Left ventricle myocardium inferior (tissue), 1 donor: Measurements from ENCODE around the gene TSC22D1. TPM values are rescaled to one million over a fixed set of nuclear protein-coding genes. Genes with fewer than 3 reads are reported as not detected.

ENCODE experiments used
- DNase-seq: peaks from one replicate; pipeline ENCODE4 v3.0.0-alpha.2; 2020
- H3K27ac ChIP-seq: fragments of 200-600 bp; replicated peaks from 2 replicates; pipeline ENCODE4 v1.8.0; 2021
- H3K27me3 ChIP-seq: fragments of 200-600 bp; 2 replicates; pipeline ENCODE4 v1.8.0; 2021; ENCODE audit warnings: low read depth
- H3K36me3 ChIP-seq: fragments of 200-600 bp; 2 replicates; pipeline ENCODE4 v1.8.0; 2021
- H3K4me1 ChIP-seq: fragments of 200-600 bp; 2 replicates; pipeline ENCODE4 v1.8.0; 2021
- H3K4me3 ChIP-seq: fragments of 200-600 bp; 2 replicates; pipeline ENCODE4 v1.8.0; 2021; ENCODE audit warnings: mild to moderate bottlenecking, moderate library complexity
- H3K9me3 ChIP-seq: fragments of 200-600 bp; replicated peaks from 2 replicates; pipeline ENCODE4 v1.8.0; 2021
- intact Hi-C: fragments of 100-400 bp; cut with micrococcal nuclease; formaldehyde crosslinking; loops from one replicate; pipeline ENCODE4 v1.11.0; 2022
- total RNA-seq: library from RNA; stranded (reverse); fragmentation: NEBNext Ultra II Directional; extraction: Animal tissue kit (Norgen Biotek cat#: 25700); gene quantifications from one replicate; pipeline ENCODE4 v1.2.1, GENCODE V29; 2021
- TF ChIP-seq, protein P1 (sequence below): fragments of 200-600 bp; IDR thresholded peaks from 2 replicates; pipeline ENCODE4 v1.8.0; 2021; ENCODE audit warnings: antibody characterized with exemption, mild to moderate bottlenecking, borderline replicate concordance
- donor health status: DM: no; HTN: yes; CAD: no; lungs with severe emphysema.

TSC22D1 gene
- total RNA-seq, 1 donor from 2014 or later = 158 TPM

GRCh38 chr13:44410328-44410859 lies 165.7 kb downstream of the TSC22D1 start:
- no peak overlapping the region for H3K4me3 ChIP-seq
- TF ChIP-seq, protein P1, sequence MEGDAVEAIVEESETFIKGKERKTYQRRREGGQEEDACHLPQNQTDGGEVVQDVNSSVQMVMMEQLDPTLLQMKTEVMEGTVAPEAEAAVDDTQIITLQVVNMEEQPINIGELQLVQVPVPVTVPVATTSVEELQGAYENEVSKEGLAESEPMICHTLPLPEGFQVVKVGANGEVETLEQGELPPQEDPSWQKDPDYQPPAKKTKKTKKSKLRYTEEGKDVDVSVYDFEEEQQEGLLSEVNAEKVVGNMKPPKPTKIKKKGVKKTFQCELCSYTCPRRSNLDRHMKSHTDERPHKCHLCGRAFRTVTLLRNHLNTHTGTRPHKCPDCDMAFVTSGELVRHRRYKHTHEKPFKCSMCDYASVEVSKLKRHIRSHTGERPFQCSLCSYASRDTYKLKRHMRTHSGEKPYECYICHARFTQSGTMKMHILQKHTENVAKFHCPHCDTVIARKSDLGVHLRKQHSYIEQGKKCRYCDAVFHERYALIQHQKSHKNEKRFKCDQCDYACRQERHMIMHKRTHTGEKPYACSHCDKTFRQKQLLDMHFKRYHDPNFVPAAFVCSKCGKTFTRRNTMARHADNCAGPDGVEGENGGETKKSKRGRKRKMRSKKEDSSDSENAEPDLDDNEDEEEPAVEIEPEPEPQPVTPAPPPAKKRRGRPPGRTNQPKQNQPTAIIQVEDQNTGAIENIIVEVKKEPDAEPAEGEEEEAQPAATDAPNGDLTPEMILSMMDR = no peak
- intact Hi-C loops = no loop called here
- no peaks in the 10 kb centered on the region for H3K27me3 ChIP-seq
- H3K9me3 ChIP-seq = no peaks in the 10 kb centered on the region
- H3K4me1 ChIP-seq = peaks cover 4% of the 10 kb centered on the region
- H3K27ac ChIP-seq = no peak overlapping the region
- H3K36me3 ChIP-seq = no peaks in the 10 kb centered on the region
- no peak for DNase-seq

- Histone ChIP-seq H3K27me3 (no peaks in the 10 kb centered on the region), H3K4me3 (no peak overlapping the region), H3K36me3 (no peaks in the 10 kb centered on the region), H3K9me3 (no peaks in the 10 kb centered on the region), H3K4me1 (peaks cover 4% of the 10 kb centered on the region), H3K27ac (no peak overlapping the region)
- TF ChIP-seq, protein P1 = no peak
- DNase-seq = no peak
- intact Hi-C loops = no loop called here
These were observed 166.5 kb downstream of the TSC22D1 start for GRCh38 chr13:44409595-44409994.

- no peak overlapping the region for H3K4me3 ChIP-seq
- TF ChIP-seq, protein P1 = no peak
- intact Hi-C loops = no loop called here
- no peaks in the 10 kb centered on the region for H3K27me3 ChIP-seq
- H3K9me3 ChIP-seq = no peaks in the 10 kb centered on the region
- H3K4me1 ChIP-seq = peaks cover 7% of the 10 kb centered on the region
- no peak overlapping the region for H3K27ac ChIP-seq
- H3K36me3 ChIP-seq = no peaks in the 10 kb centered on the region
- no peak for DNase-seq
These were observed 168.2 kb downstream of the TSC22D1 start for GRCh38 chr13:44407891-44408290.

DNA sequence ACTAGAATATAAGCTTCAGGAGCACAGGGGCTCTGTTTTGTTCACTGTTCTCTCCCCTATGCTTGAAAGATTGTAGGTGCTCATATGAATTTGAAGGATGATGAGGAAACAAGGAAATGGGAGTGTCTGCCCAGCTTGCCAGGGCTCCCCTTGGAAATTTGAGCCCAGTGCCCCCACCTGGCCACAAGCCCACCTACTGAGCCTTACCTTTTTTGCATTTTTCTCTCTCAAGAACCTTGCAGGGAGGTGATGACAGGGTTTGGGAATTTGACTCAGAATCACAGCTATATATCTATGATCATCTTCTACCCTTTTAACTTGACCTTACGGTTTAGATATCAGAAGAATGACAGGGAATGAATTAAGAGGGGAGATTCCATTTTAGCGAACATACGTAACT lies 168.8 kb downstream of the TSC22D1 start:
- Histone ChIP-seq H3K27ac (no peak overlapping the region), H3K27me3 (no peaks in the 10 kb centered on the region), H3K9me3 (no peaks in the 10 kb centered on the region), H3K4me3 (no peak overlapping the region), H3K4me1 (peaks cover 7% of the 10 kb centered on the region), H3K36me3 (no peaks in the 10 kb centered on the region)
- TF ChIP-seq, protein P1 = no peak
- no peak for DNase-seq
- intact Hi-C loops = no loop called here

GRCh38 chr13:44406617-44407016 lies 169.5 kb downstream of the TSC22D1 start:
- no peaks in the 10 kb centered on the region for H3K27me3 ChIP-seq
- intact Hi-C loops = no loop called here

More at GRCh38 chr13:44406617-44407016, 169.5 kb downstream of the TSC22D1 start:
- Histone ChIP-seq H3K27ac (no peak overlapping the region), H3K4me3 (no peak overlapping the region), H3K36me3 (no peaks in the 10 kb centered on the region), H3K9me3 (no peaks in the 10 kb centered on the region), H3K4me1 (peaks cover 7% of the 10 kb centered on the region)
- no peak for DNase-seq
- TF ChIP-seq, protein P1 = no peak
